AG10803 (cell line): ENCODE measurements around the gene ZGRF1.

Source experiments
- DNase-seq: peaks from one replicate; pipeline ENCODE4 v3.0.0; 2010; ENCODE audit warnings: low read depth
- H3K4me3 ChIP-seq: 2 replicates; pipeline ENCODE4 v1.5.1; 2011; ENCODE audit warnings: mild to moderate bottlenecking, low read length, control low read depth
- TF ChIP-seq, protein P1 (sequence below): conservative IDR thresholded peaks from 2 replicates; pipeline ENCODE4 v1.5.1; 2011; ENCODE audit warnings: mild to moderate bottlenecking, low read length, control low read depth, inconsistent platforms

The ZGRF1 gene

GRCh38 chr4:112514647-112515197, 122.0 kb downstream of the ZGRF1 start:
- DNase-seq: no peak
- TF ChIP-seq, protein P1, sequence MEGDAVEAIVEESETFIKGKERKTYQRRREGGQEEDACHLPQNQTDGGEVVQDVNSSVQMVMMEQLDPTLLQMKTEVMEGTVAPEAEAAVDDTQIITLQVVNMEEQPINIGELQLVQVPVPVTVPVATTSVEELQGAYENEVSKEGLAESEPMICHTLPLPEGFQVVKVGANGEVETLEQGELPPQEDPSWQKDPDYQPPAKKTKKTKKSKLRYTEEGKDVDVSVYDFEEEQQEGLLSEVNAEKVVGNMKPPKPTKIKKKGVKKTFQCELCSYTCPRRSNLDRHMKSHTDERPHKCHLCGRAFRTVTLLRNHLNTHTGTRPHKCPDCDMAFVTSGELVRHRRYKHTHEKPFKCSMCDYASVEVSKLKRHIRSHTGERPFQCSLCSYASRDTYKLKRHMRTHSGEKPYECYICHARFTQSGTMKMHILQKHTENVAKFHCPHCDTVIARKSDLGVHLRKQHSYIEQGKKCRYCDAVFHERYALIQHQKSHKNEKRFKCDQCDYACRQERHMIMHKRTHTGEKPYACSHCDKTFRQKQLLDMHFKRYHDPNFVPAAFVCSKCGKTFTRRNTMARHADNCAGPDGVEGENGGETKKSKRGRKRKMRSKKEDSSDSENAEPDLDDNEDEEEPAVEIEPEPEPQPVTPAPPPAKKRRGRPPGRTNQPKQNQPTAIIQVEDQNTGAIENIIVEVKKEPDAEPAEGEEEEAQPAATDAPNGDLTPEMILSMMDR: no peak
- H3K4me3 ChIP-seq: peak overlapping the region; percentile 30; the same call in 1 of the 2 replicates

DNA sequence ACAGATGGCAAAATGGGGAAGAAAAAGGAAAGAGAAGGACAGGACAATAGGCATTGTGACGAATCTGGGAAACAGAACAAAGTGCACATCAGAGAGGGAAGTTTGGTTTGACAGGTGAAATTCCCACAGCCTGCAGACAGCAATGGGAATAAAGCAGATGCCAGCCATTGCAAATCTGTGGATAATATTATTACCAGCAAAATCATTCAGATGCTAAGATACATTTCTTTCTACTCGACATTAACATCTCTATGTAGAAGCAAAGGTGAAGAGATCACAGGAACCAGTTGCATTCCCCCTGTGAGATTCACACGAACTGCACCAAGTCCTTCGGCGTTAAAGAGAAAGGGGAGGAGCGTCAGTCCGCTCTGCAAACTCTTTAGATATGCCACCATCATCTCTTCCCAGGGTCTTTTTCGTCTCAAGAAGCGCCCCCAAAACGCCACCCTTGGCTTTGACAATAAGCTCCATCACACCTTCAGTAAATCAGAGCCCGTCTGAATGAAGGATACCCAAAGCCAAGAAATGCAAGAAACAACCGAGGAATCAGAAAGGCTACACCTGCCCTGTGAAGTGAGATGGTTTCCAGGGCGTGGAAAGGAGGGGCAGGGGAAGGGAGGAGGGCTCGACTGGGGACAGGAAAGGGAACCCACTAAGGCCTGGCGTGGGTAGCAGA, 122.6 kb downstream of the ZGRF1 start:
- DNase-seq: no peak
- TF ChIP-seq, protein P1: no peak
- no peak overlapping the region for H3K4me3 ChIP-seq

GRCh38 chr4:112511803-112512118, 124.9 kb downstream of the ZGRF1 start:
- no peak for DNase-seq
- H3K4me3 ChIP-seq: no peak overlapping the region
- TF ChIP-seq, protein P1: no peak

- DNase-seq: no peak
- H3K4me3 ChIP-seq: no peak overlapping the region
- TF ChIP-seq, protein P1: no peak
Observed at GRCh38 chr4:112511093-112511802, 125.5 kb downstream of the ZGRF1 start.

DNA sequence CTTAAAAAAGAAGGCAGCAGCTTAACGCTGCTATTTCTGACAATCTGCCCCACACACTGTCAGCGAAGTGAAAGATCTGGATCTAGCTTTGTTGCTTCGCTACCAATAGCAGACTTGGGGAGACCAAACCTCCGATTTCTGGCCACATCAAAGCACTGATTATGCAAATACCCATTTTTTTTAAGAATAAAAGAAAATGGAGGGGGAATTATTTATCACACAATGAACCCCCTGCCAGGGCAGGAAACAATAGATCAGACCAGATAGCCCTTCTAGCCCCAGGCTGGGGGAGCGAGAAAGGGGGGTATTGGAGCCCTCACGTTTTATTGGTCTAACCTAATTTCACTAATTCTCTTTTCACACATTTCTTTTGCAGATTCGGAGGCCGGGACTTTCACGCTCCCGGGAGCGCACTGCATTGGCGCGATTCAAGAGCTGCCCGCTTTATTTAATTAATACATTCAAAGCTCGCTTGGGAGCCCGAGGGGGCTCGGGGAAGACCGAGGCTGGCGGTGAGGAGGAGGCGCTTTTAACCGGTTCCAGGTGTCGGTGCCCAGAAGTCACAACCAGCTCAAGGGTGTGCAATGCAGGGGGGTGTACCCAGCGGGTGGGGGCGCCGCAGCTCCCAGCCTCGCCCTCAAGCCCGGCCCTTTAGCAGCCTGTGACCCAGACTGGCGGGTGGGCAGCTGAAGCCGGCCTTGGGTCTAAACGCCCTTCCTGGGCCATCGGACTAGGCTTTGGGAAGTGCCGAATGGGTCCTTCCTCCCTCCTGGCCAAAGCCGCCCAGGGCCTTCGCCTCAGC, 126.2 kb downstream of the ZGRF1 start:
- TF ChIP-seq, protein P1: no peak
- no peak for DNase-seq
- H3K4me3 ChIP-seq: peak overlapping the region; percentile 44

DNA sequence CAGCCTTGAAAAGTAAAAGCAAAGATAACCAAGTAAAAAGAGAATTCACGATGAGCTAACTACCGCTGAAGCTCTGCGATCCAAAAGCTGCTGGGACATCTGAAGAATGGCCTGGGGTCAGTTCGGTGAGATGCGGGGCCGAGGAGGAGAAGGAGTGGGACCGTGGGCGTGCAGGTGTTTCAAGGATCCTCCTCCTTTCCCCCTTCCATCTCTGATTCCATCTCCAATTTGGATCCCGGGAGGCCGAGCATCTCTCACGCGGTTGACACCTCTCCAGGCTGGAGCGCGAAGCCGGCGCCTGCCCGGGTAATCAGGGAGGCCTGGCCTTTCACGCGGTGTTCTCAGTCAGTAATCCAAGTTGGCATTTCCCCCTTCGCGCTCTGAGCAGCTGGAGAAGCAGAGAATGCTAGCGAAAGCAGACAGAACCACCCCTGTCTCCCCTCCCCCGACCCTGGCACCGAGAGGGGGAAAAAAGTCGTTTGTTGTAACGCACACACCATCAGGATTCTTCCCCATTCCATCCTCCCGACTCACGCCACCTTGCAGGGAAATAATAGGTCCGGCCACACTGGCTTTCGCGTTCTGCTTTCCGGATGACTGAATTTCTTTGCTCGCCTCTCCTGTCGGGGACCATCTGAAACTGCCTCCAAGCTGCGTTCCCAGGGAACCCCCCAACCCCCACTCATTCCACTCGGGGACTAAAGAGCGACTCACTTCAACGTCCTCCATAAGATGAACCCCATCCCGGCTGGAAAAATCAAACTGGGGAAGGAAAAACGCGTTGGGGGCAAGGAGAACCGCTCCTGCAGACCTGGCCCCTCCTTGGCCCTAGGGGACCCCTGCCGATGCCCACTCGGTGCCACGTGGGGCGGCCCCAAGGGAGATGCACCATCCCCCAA, 127.2 kb downstream of the ZGRF1 start:
- H3K4me3 ChIP-seq: peak overlapping the region; percentile 44
- TF ChIP-seq, protein P1: no peak
- peak; percentile 20 for DNase-seq
